DMS153 (cell line): ENCODE measurements around the gene CADM2.

Experiments used
- DNase-seq: peaks from one replicate; lab custom pipeline; 2025; lab: John Stamatoyannopoulos, UW

Gene CADM2

GRCh38 chr3:85808755-85809154, 850.0 kb downstream of the CADM2 start:
- DNase-seq, result no peak

- peak; percentile 5 for DNase-seq
Measured at GRCh38 chr3:85821130-85821756, 862.5 kb downstream of the CADM2 start.

GRCh38 chr3:85835857-85836440, 877.2 kb downstream of the CADM2 start:
- DNase-seq, result no peak

- no peak for DNase-seq
Measured at GRCh38 chr3:85837402-85837801, 878.6 kb downstream of the CADM2 start.

GRCh38 chr3:85838921-85839320, 880.1 kb downstream of the CADM2 start:
- DNase-seq, result peak; percentile 44

- no peak for DNase-seq
Measured at GRCh38 chr3:85842081-85842480, 883.3 kb downstream of the CADM2 start.

GRCh38 chr3:85846940-85847339, 888.2 kb downstream of the CADM2 start:
- DNase-seq, result peak; percentile 17

- no peak for DNase-seq
Measured at GRCh38 chr3:85851071-85851470, 892.3 kb downstream of the CADM2 start.

- DNase-seq, result no peak
Measured at GRCh38 chr3:85853805-85854204, 895.0 kb downstream of the CADM2 start.

- no peak for DNase-seq
Measured at GRCh38 chr3:85862893-85863455, 904.2 kb downstream of the CADM2 start.

- DNase-seq, result no peak
Measured at GRCh38 chr3:85864896-85865295, 906.1 kb downstream of the CADM2 start.

GRCh38 chr3:85867072-85867471, 908.3 kb downstream of the CADM2 start:
- no peak for DNase-seq

GRCh38 chr3:85875589-85875988, 916.8 kb downstream of the CADM2 start:
- no peak for DNase-seq

- no peak for DNase-seq
Measured at GRCh38 chr3:85877631-85878030, 918.8 kb downstream of the CADM2 start.

- no peak for DNase-seq
Measured at GRCh38 chr3:85881833-85882393, 923.1 kb downstream of the CADM2 start.

- no peak for DNase-seq
Measured at GRCh38 chr3:85890043-85890555, 931.3 kb downstream of the CADM2 start.

- no peak for DNase-seq
Measured at GRCh38 chr3:85903434-85903833, 944.6 kb downstream of the CADM2 start.

- no peak for DNase-seq
Measured at GRCh38 chr3:85912980-85913379, 954.2 kb downstream of the CADM2 start.

GRCh38 chr3:85922374-85922773, 963.6 kb downstream of the CADM2 start:
- DNase-seq, result no peak

- no peak for DNase-seq
Measured at GRCh38 chr3:85930718-85931117, 971.9 kb downstream of the CADM2 start.

- no peak for DNase-seq
Measured at GRCh38 chr3:85933326-85933725, 974.5 kb downstream of the CADM2 start.

- DNase-seq, result no peak
Measured at GRCh38 chr3:85935171-85935570, 976.4 kb downstream of the CADM2 start.

- DNase-seq, result peak; percentile 70
Measured at GRCh38 chr3:85939074-85939482, 980.3 kb downstream of the CADM2 start.
